ENCODE data around the gene ZRANB1. TPM values are rescaled to one million over a fixed set of nuclear protein-coding genes. Genes with fewer than 3 reads are reported as not detected.

Gene ZRANB1
- total and polyA plus RNA-seq, 2 experiments from 2014 or later: 6.6 to 21.9 TPM

- Histone ChIP-seq H3K9me3 (ENCODE audit: low read depth) (no peaks in the 10 kb centered on the region), H3F3A (ENCODE audit: insufficient read depth) (0 out of 2 replicates have a peak, but pooled peaks cover 4% of the 10 kb centered on the region), H3K4me1 (ENCODE audit: insufficient read depth) (peaks cover 32% of the 10 kb centered on the region), H3K36me3 (ENCODE audit: low read depth) (no peaks in the 10 kb centered on the region), H3K4me3 (no peak overlapping the region), H3K27me3 (replicated peaks; ENCODE audit: insufficient read depth) (no peaks in the 10 kb centered on the region), H2AFZ (no peak overlapping the region), H3K79me2 (ENCODE audit: insufficient read depth) (peaks cover 100% of the 10 kb centered on the region), H4K20me1 (ENCODE audit: insufficient read depth) (peaks cover 35% of the 10 kb centered on the region), H3K27ac (no peak overlapping the region), H3K9me2 (ENCODE audit: insufficient read depth) (no peaks in the 10 kb centered on the region), H3K9ac (no peak overlapping the region), H3K4me2 (ENCODE audit: unreplicated experiment) (no peak overlapping the region)
- no peak for TF ChIP-seq EZH2 (IDR thresholded peaks at IDR 0.05; ENCODE audit: insufficient read depth, poor library complexity, severe bottlenecking)
- TF ChIP-seq EZH2phosphoT487 (IDR thresholded peaks at IDR 0.05; ENCODE audit: insufficient read depth, low read depth): no peak
- WGBS, 2 experiments (ENCODE audit: low coverage in 1 of 2, low lambda C conversion rate in 2 of 2, missing lambda C conversion rate in 2 of 2): 98% methylated on average over 7 of the region's 7 CpGs
- DNase-seq: no peak
- in situ Hi-C loops (cut with MboI): no loop called here
These were observed 15.6 kb downstream of the ZRANB1 start for GRCh38 chr10:124957404-124957947.

- peaks cover 32% of the 10 kb centered on the region for H3K4me1 ChIP-seq (ENCODE audit: insufficient read depth)
- in situ Hi-C loops (cut with MboI): no loop called here
- H3K79me2 ChIP-seq (ENCODE audit: insufficient read depth): peaks cover 100% of the 10 kb centered on the region
- 0 out of 2 replicates have a peak, but pooled peaks cover 4% of the 10 kb centered on the region for H3F3A ChIP-seq (ENCODE audit: insufficient read depth)
- no peaks in the 10 kb centered on the region for H3K9me3 ChIP-seq (ENCODE audit: low read depth)
- DNase-seq: no peak
- H3K9me2 ChIP-seq (ENCODE audit: insufficient read depth): no peaks in the 10 kb centered on the region
- 97 to 100% methylated on average over 3 of the region's 3 CpGs for WGBS, 2 experiments (ENCODE audit: low coverage in 1 of 2, low lambda C conversion rate in 2 of 2, missing lambda C conversion rate in 2 of 2)
- H3K4me2 ChIP-seq (ENCODE audit: unreplicated experiment): no peak overlapping the region
- peaks cover 34% of the 10 kb centered on the region for H4K20me1 ChIP-seq (ENCODE audit: insufficient read depth)
- no peaks in the 10 kb centered on the region for H3K36me3 ChIP-seq (ENCODE audit: low read depth)
- no peak overlapping the region for H2AFZ ChIP-seq
- no peak overlapping the region for H3K4me3 ChIP-seq
- no peak overlapping the region for H3K9ac ChIP-seq
- TF ChIP-seq EZH2phosphoT487 (IDR thresholded peaks at IDR 0.05; ENCODE audit: insufficient read depth, low read depth) (no peak), EZH2 (IDR thresholded peaks at IDR 0.05; ENCODE audit: insufficient read depth, poor library complexity, severe bottlenecking) (no peak)
- H3K27me3 ChIP-seq (replicated peaks; ENCODE audit: insufficient read depth): no peaks in the 10 kb centered on the region
- H3K27ac ChIP-seq: no peak overlapping the region
These were observed 17.6 kb downstream of the ZRANB1 start for GRCh38 chr10:124959564-124959963.

DNA sequence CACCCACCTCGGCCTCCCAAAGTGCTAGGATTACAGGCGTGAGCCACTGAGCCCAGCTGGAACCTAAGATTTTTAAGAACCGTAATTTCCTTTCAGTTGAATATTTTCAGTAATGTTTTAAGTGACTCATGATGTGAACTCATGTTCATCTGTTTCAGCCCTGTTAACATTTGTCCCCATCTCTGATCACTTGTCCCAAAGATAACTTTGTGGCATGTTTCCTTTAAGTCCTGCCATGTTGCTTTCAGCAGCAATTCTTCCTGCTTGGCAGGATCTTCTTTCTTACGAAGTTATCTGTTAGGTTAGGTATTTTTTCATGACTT, 19.3 kb downstream of the ZRANB1 start:
- peak; percentile 42 for DNase-seq
- H3K4me2 ChIP-seq (ENCODE audit: unreplicated experiment): peak overlapping the region; percentile 8

DNA sequence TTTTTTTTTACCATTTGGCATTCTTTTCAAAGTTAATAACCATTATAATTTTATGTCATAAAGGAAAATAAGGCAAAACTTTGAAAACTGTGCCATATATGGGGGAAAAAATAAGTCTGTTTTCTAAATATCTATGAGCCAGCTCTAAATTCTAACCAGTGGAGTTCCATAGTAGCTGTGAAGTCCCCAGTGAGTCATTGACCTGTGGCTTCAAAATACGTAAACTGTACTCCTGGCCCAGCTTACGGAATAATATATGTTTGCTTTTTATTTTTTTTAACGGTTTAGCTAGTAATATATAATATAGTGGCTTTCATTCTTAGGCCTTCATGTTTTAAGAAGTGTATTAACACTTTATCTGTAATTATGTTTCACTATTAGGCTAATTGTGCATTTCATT, 20.5 kb downstream of the ZRANB1 start:
- Histone ChIP-seq H3K4me1 (ENCODE audit: insufficient read depth) (peaks cover 15% of the 10 kb centered on the region), H3K79me2 (ENCODE audit: insufficient read depth) (peaks cover 100% of the 10 kb centered on the region), H4K20me1 (ENCODE audit: insufficient read depth) (peaks cover 19% of the 10 kb centered on the region), H3K9me2 (ENCODE audit: insufficient read depth) (no peaks in the 10 kb centered on the region), H2AFZ (no peak overlapping the region), H3K36me3 (ENCODE audit: low read depth) (0 out of 2 replicates have a peak, but pooled peaks cover 11% of the 10 kb centered on the region), H3K4me2 (ENCODE audit: unreplicated experiment) (no peak overlapping the region), H3K27ac (no peak overlapping the region), H3K4me3 (no peak overlapping the region), H3F3A (ENCODE audit: insufficient read depth) (0 out of 2 replicates have a peak, but pooled peaks cover 4% of the 10 kb centered on the region), H3K27me3 (replicated peaks; ENCODE audit: insufficient read depth) (no peaks in the 10 kb centered on the region), H3K9ac (no peak overlapping the region), H3K9me3 (ENCODE audit: low read depth) (no peaks in the 10 kb centered on the region)
- DNase-seq: no peak
- in situ Hi-C loops (cut with MboI): no loop called here
- 74 to 81% methylated on average over 3 of the region's 3 CpGs for WGBS, 2 experiments (ENCODE audit: low coverage in 1 of 2, low lambda C conversion rate in 2 of 2, missing lambda C conversion rate in 2 of 2)
- TF ChIP-seq EZH2 (IDR thresholded peaks at IDR 0.05; ENCODE audit: insufficient read depth, poor library complexity, severe bottlenecking): no peak
- TF ChIP-seq EZH2phosphoT487 (IDR thresholded peaks at IDR 0.05; ENCODE audit: insufficient read depth, low read depth): no peak

More for the DNA sequence above, 19.3 kb downstream of the ZRANB1 start:
- H3K27me3 ChIP-seq (replicated peaks; ENCODE audit: insufficient read depth): no peaks in the 10 kb centered on the region
- no peak overlapping the region for H3K4me3 ChIP-seq
- WGBS, 2 experiments (ENCODE audit: low coverage in 1 of 2, low lambda C conversion rate in 2 of 2, missing lambda C conversion rate in 2 of 2): 37 to 42% methylated on average over 4 of the region's 4 CpGs
- no peaks in the 10 kb centered on the region for H3K9me3 ChIP-seq (ENCODE audit: low read depth)
- peaks cover 100% of the 10 kb centered on the region for H3K79me2 ChIP-seq (ENCODE audit: insufficient read depth)
- H2AFZ ChIP-seq: no peak overlapping the region
- in situ Hi-C loops (cut with MboI): no loop called here
- no peak overlapping the region for H3K9ac ChIP-seq
- H3K27ac ChIP-seq: peak overlapping the region; percentile 14; the same call in 1 of the 2 replicates
- no peak for TF ChIP-seq EZH2phosphoT487 (IDR thresholded peaks at IDR 0.05; ENCODE audit: insufficient read depth, low read depth)
- no peak for TF ChIP-seq EZH2 (IDR thresholded peaks at IDR 0.05; ENCODE audit: insufficient read depth, poor library complexity, severe bottlenecking)
- H3K9me2 ChIP-seq (ENCODE audit: insufficient read depth): no peaks in the 10 kb centered on the region
- peaks cover 29% of the 10 kb centered on the region for H4K20me1 ChIP-seq (ENCODE audit: insufficient read depth)
- 0 out of 2 replicates have a peak, but pooled peaks cover 4% of the 10 kb centered on the region for H3F3A ChIP-seq (ENCODE audit: insufficient read depth)
- H3K36me3 ChIP-seq (ENCODE audit: low read depth): 0 out of 2 replicates have a peak, but pooled peaks cover 1% of the 10 kb centered on the region
- peaks cover 21% of the 10 kb centered on the region for H3K4me1 ChIP-seq (ENCODE audit: insufficient read depth)

Data from GM23248 (cell line).